HepG2 (cell line): Measurements from ENCODE around the gene GPR25.

ENCODE experiments used
- ATF6 ChIP-seq: sonication (generic); formaldehyde crosslinking; conservative IDR thresholded peaks from 2 replicates; pipeline ENCODE4 v1.4.0; 2020; ENCODE audit warnings: missing genetic modification reagents
- CTCF ChIP-seq: sonication (generic); formaldehyde crosslinking; IDR thresholded peaks from 2 replicates; pipeline ENCODE4 v1.5.0; 2020; ENCODE audit warnings: mild to moderate bottlenecking, missing genetic modification reagents, moderate library complexity
- FOXK2 ChIP-seq: fragments of 450-650 bp; IDR thresholded peaks from 2 replicates; pipeline ENCODE4 v1.6.1; 2016
- MEIS1 ChIP-seq: sonication (generic); formaldehyde crosslinking; IDR thresholded peaks from 2 replicates; pipeline ENCODE4 v1.9.0; 2021; ENCODE audit warnings: mild to moderate bottlenecking, missing genetic modification reagents, moderate library complexity, borderline replicate concordance
- POLR2AphosphoS5 ChIP-seq: IDR thresholded peaks from 2 replicates; pipeline ENCODE4 v1.6.1; 2012; ENCODE audit warnings: low read depth, low read length
- RFX5 ChIP-seq: IDR thresholded peaks from 2 replicates; pipeline ENCODE4 v1.6.1; 2011; ENCODE audit warnings: low read depth, low read length, improper control_type of control experiment
- RFXAP ChIP-seq: sonication (generic); formaldehyde crosslinking; IDR thresholded peaks from 2 replicates; pipeline ENCODE4 v1.4.0; 2020; ENCODE audit warnings: missing genetic modification reagents, borderline replicate concordance
- SUZ12 ChIP-seq: fragments of 150-350 bp; IDR thresholded peaks from 2 replicates; pipeline ENCODE4 v1.6.1; 2014; ENCODE audit warnings: low read depth, low read length
- THAP7 ChIP-seq: sonication (generic); formaldehyde crosslinking; IDR thresholded peaks from 2 replicates; pipeline ENCODE4 v1.8.1; 2023; ENCODE audit warnings: mild to moderate bottlenecking, missing genetic modification reagents
- YY1 ChIP-seq: IDR thresholded peaks from 2 replicates; pipeline ENCODE4 v1.6.1; 2011; ENCODE audit warnings: low read length, low read depth, moderate library complexity, mild to moderate bottlenecking; ENCODE audit not compliant: insufficient read depth, insufficient replicate concordance
- ZBTB7A ChIP-seq: sonication (generic); formaldehyde crosslinking; IDR thresholded peaks from 2 replicates; pipeline ENCODE4 v1.8.0; 2022; ENCODE audit warnings: mild to moderate bottlenecking, missing genetic modification reagents

GRCh38 chr1:200919386-200919785, 46.6 kb downstream of the GPR25 start:
- TF ChIP-seq SUZ12 (no peak), RFX5 (no peak), YY1 (no peak), CTCF (CRISPR knock-in tag) (no peak), RFXAP (CRISPR knock-in tag) (no peak), POLR2AphosphoS5 (no peak), ZBTB7A (CRISPR knock-in tag) (no peak), FOXK2 (no peak), THAP7 (CRISPR knock-in tag) (no peak), MEIS1 (CRISPR knock-in tag) (no peak), ATF6 (CRISPR knock-in tag) (no peak)
